ENCODE measurements around the gene SEC24D.
"Not testable (repeated sequence)": the region's sequence is repeated elsewhere in the genome, so short reads cannot be mapped to it uniquely, and the experiment has no call there.

DNA sequence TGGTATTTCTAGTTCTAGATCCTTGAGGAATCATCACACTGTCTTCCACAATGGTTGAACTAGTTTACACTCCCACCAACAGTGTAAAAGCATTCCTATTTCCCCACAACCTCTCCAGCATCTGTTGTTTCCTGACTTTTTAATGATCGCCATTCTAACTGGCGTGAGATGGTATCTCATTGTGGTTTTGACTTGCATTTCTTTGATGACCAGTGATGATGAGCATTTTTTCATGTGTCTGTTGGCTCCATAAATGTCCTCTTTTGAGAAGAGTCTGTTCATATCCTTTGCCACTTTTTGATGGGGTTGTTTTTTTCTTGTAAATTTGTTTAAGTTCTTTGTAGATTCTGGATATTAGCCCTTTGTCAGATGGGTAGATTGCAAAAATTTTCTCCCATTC lies 58.3 kb downstream of the SEC24D start:
- TF ChIP-seq, protein P1, sequence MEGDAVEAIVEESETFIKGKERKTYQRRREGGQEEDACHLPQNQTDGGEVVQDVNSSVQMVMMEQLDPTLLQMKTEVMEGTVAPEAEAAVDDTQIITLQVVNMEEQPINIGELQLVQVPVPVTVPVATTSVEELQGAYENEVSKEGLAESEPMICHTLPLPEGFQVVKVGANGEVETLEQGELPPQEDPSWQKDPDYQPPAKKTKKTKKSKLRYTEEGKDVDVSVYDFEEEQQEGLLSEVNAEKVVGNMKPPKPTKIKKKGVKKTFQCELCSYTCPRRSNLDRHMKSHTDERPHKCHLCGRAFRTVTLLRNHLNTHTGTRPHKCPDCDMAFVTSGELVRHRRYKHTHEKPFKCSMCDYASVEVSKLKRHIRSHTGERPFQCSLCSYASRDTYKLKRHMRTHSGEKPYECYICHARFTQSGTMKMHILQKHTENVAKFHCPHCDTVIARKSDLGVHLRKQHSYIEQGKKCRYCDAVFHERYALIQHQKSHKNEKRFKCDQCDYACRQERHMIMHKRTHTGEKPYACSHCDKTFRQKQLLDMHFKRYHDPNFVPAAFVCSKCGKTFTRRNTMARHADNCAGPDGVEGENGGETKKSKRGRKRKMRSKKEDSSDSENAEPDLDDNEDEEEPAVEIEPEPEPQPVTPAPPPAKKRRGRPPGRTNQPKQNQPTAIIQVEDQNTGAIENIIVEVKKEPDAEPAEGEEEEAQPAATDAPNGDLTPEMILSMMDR (conservative IDR thresholded peaks at IDR 0.05; ENCODE audit: low read depth, low read length) = not testable (repeated sequence)
- TF ChIP-seq EZH2 (IDR thresholded peaks at IDR 0.05; ENCODE audit: low read length, unreplicated experiment) = not testable (repeated sequence)

Measured in PC-3 (cell line).